Lung microvascular endothelial cell (primary cell): ENCODE data around the gene OR2A42. TPM values are rescaled to one million over a fixed set of nuclear protein-coding genes. Genes with fewer than 3 reads are reported as not detected.
"Not testable (repeated sequence)": the region's sequence is repeated elsewhere in the genome, so short reads cannot be mapped to it uniquely, and the experiment has no call there.

Source experiments
- DNase-seq, 2 donors: peaks; one replicate each; pipeline versions ENCODE4 v3.0.0 to v3.0.0-alpha.2; 2010; ENCODE audit warnings: low read depth in 2 of 2
- total RNA-seq: library from RNA; depleted of rRNA; stranded (reverse); fragments of >200 nt; gene quantifications from 2 replicates; pipeline ENCODE4 v1.2.1, GENCODE V29; 2014

The OR2A42 gene
- total RNA-seq: not detected in 2 replicates

- not testable (repeated sequence) for DNase-seq
Measured at GRCh38 chr7:144239365-144239764, at the start of gene OR2A42. TSS of gene OR2A42 (minus strand) at chr7:144239605. CDS start at chr7:144232843, 6,762 bp downstream.

DNA sequence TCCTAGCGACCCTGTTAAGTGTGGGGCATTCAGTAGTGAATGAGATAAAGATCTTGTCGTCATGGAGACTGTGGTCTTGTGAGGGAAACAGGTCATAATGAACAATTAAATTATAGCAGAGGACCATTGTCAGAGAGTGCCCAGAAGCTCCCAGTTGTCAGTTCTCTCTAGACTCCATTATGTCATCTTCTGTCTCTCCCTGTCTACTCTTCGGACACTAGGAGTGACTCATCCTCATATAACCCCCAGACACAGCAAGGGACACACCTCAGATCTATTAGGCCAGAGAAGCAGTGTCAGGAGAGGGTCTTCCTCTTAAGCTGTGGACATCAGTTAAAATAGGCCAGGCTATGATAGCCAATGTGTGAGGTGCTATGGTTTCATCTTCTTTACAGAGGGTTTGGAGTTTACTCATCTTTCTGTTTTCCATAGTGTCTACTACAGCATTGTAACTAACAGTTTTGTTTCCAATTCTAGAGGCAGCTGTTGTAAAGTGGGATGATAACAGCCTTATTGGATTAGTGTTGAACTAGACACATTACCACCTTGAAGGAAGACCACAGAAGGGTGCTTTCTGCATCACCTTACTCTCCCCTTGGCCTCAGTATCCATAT, 47.9 kb upstream of the OR2A42 start:
- not testable (repeated sequence) for DNase-seq

GRCh38 chr7:144283716-144284115, 44.3 kb upstream of the OR2A42 start:
- not testable (repeated sequence) for DNase-seq

DNA sequence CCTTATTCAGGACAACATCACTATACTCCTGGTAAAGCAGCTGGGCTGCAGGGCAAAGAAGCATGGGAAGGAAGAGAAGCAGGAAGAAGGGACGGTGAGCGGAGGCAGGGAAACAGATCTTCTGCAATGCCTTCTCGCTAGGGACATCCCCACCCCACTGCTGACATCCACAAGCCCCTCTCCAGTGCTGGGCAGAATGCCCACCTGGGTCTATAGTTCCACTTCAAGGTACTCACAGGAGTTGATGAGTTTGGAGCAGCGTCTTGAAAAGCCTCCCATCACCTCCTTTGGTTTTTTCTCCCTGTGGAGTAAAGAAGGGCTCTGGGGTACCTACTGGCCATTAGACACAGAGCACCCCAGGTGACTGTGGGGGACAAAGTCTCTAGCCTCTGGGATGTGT, 43.1 kb upstream of the OR2A42 start:
- DNase-seq: not testable (repeated sequence)

GRCh38 chr7:144281981-144282380, 42.6 kb upstream of the OR2A42 start:
- not testable (repeated sequence) for DNase-seq

- not testable (repeated sequence) for DNase-seq
Measured at GRCh38 chr7:144280010-144280409, 40.6 kb upstream of the OR2A42 start.

DNA sequence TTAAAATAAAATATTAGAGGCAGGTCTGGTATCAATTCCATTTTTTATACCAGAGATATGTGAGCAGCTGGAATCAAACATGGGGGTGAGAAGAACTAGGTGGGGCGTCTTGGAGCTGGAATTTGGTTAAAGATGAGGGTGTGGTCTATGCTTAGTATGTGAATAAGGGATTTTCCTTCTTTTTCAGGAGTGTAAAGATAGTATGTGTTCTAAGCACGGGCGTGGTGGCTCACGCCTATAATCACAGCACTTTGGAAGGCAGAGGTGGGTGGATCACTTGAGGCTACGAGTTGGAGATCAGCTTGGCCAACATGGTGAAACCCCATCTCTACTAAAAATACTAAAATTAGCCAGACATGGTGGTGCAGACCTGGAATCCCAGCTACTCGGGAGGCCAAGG, 35.9 kb upstream of the OR2A42 start:
- DNase-seq: not testable (repeated sequence)

DNA sequence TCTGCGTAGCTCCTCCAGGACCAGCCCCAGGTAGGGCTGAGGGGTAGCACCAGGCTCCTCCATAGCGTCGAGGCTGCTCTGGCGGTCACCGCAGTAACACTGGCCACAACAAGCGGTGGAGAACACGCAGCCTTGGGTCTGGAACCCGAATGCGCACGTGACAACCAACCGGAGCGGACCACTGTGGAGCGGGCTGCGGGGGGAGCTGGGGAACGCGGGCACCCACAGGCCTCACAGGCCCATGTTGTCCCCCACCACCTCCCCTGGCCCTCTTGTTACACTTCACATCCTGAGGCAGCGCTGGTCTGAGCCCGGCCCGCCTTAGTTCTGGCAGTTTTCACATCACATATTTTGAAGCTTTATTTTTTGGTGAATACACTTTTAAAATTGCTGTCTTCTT, 29.8 kb upstream of the OR2A42 start, which contains the start of gene CTAGE8:
Gene CTAGE8 (minus strand): TSS at position 101 of the 400 bp plus-strand sequence. CDS start 38 bp downstream, at position 63.
- DNase-seq: not testable (repeated sequence)

DNA sequence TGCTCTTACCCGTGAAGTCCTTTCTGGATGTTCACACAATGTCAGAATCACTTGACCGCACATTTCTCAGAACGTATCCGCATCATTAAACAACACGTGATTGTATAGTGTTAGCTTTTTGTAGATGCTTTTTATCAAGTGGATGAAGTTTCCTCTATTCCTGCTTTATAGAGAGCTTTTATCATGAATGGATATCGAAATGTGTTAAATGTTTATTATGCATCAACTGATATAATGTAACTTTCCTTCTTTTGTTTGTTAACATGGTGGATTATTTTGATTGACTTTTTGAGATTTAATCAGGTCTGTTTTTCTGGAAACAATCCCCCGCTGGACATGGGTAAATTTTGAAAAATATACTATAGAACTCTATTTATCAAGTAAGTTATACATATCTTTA, 25.3 kb upstream of the OR2A42 start, which contains the start of gene OR2A7:
Gene OR2A7 (minus strand): TSS at position 101 of the 400 bp plus-strand sequence. CDS start 5,164 bp downstream, outside the sequence.
- DNase-seq: not testable (repeated sequence)

- DNase-seq: not testable (repeated sequence)
Measured at GRCh38 chr7:144262128-144262527, 22.7 kb upstream of the OR2A42 start.

- DNase-seq: not testable (repeated sequence)
Measured at GRCh38 chr7:144259067-144259466, 19.7 kb upstream of the OR2A42 start.

GRCh38 chr7:144256112-144256511, 16.7 kb upstream of the OR2A42 start:
- DNase-seq: peak in 1 of 2 donors; percentile 0

- DNase-seq: no peak
Measured at GRCh38 chr7:144255471-144255897, 16.1 kb upstream of the OR2A42 start.

- DNase-seq: not testable (repeated sequence)
Measured at GRCh38 chr7:144252307-144252706, 12.9 kb upstream of the OR2A42 start.

DNA sequence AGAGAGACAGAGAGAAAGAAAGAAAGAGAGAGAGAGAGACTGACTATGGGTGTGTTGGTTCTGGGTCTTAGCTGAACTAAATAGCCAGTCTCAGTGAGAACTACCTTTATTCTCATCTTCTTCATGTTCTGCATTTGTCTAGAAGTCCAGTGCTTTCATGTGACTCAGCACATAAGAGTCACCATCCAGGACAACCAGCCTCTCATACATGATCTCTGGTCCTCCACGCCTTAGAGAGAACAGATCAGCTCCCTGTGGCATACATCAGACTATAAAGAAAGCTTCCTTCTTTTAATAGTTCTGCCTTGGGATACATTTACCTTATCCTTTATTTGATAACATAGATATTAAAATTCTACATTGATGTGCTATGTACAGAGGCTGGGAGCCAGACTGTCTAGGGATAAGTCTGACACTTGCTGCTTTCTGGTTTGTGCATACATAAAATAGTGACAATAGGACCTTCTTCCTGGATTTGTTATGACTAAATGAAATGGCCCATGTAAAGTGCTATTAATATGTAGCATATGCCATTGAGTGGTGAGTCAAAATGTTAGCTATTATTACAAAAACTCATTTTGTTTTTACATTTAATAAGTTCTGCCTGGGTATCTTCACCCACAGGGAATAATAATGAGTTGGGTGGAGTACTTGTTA, 8.4 kb upstream of the OR2A42 start:
- not testable (repeated sequence) for DNase-seq

DNA sequence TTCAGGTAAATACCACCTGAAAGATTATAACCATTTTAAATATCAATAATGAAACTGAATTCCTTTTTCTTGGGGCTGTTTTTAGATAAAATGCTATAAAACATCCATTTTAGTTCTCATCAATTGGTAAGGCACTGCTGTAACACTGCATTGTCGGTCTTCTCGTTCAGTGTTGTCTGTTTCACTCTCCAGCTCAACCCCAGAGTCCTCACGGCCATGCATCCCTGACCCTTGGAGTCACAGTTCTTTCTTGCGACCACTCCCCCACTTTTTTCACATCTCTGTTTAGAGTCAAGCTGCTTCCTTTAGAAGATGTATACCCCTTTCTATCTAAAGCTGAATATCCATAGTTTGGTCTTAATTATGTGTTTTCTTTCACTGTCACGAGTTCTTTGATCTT, 7.6 kb upstream of the OR2A42 start:
- not testable (repeated sequence) for DNase-seq

- not testable (repeated sequence) for DNase-seq
Measured at GRCh38 chr7:144245372-144245771, 6.0 kb upstream of the OR2A42 start.

- DNase-seq: not testable (repeated sequence)
Measured at GRCh38 chr7:144238530-144239082, 799 bp downstream of the OR2A42 start.

- DNase-seq: not testable (repeated sequence)
Measured at GRCh38 chr7:144233039-144233438, 6.4 kb downstream of the OR2A42 start.

GRCh38 chr7:144231027-144231426, 8.4 kb downstream of the OR2A42 start:
- DNase-seq: not testable (repeated sequence)

DNA sequence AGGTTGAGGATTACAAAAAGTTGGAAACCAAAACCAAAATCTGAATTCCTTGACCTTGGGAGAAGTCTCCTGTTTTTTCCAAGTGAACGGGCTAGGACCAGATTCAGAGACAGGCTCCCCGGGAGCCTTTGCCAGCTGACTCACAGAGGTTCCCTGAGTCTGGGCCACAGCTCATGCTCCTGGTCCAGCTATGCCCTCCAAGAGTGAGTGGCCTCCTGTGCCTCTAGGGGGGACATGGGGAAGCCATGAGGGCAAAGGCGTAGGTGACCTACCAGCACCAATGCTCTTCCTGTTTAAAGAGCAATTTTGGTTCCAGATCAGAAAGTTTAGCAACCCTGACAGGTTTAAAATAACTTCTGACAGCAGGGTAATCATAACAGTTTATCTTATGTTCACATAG, 10.6 kb downstream of the OR2A42 start:
- DNase-seq: not testable (repeated sequence)

- not testable (repeated sequence) for DNase-seq
Measured at GRCh38 chr7:144226866-144227265, 12.5 kb downstream of the OR2A42 start.
